HCT116 (cell line): Measurements from ENCODE around the gene MACF1.

ENCODE experiments used
- CEBPB ChIP-seq: IDR thresholded peaks from 2 replicates; pipeline ENCODE4 v1.6.1; 2012; ENCODE audit warnings: low read depth
- ELF1 ChIP-seq: IDR thresholded peaks from 2 replicates; pipeline ENCODE4 v1.6.1; 2012; ENCODE audit warnings: low read depth, borderline replicate concordance
- EZH2 ChIP-seq: fragments of 200-600 bp; sonication (generic); IDR thresholded peaks from 2 replicates; pipeline ENCODE4 v1.6.1; 2017; ENCODE audit warnings: antibody characterized with exemption, mixed run types
- POLR2AphosphoS5 ChIP-seq: IDR thresholded peaks from 2 replicates; pipeline ENCODE4 v1.6.1; 2011; ENCODE audit warnings: mild to moderate bottlenecking, low read depth, low read length, moderate library complexity
- SIN3A ChIP-seq: IDR thresholded peaks from 2 replicates; pipeline ENCODE4 v1.6.1; 2012; ENCODE audit warnings: low read depth
- SP1 ChIP-seq: IDR thresholded peaks from 2 replicates; pipeline ENCODE4 v1.6.1; 2012; ENCODE audit warnings: low read depth
- YY1 ChIP-seq: IDR thresholded peaks from 2 replicates; pipeline ENCODE4 v1.6.1; 2011; ENCODE audit warnings: low read length, low read depth, moderate library complexity, mild to moderate bottlenecking; ENCODE audit not compliant: insufficient replicate concordance; ENCODE audit errors: extremely low read depth
- ZFX ChIP-seq: fragments of 450-650 bp; IDR thresholded peaks from 2 replicates; pipeline ENCODE4 v1.6.1; 2017
- TF ChIP-seq, protein P1 (sequence below), 3 experiments: fragments of 200-600 bp in 1 of 3; sonication (generic) in 1 of 3; IDR thresholded peaks in 2 of 3; conservative IDR thresholded peaks in 1 of 3; 2 replicates each; pipeline ENCODE4 v1.5.1; 2012 to 2017; ENCODE audit warnings: low read depth in 2 of 3, low read length in 2 of 3, antibody characterized with exemption in 1 of 3, borderline replicate concordance in 1 of 3, control low read depth in 1 of 3, mild to moderate bottlenecking in 1 of 3, mixed read lengths in 1 of 3, mixed run types in 1 of 3, moderate library complexity in 1 of 3; ENCODE audit not compliant: insufficient read depth in 1 of 3
- TF ChIP-seq, protein P2 (sequence below): IDR thresholded peaks from 2 replicates; pipeline ENCODE4 v1.6.1; 2012

DNA sequence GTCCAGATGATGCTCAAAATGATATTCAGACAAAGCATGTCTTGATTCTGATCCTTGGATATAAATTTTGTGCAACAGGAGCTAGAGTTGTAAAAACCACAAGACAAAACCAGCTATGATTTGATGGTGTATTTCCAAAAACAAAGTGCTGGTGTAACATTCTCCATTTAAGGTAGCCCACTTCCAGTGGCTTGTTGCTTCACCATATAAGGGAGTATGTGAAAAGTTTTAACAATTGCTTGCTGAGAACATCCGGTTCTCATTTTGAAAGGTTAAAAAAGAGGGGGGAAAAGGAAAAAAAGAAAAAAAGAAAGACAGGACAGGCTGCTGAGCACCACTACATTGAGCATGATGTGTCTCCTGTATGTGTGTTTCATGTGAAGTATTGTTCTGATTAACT lies 123.6 kb downstream of the MACF1 start:
- TF ChIP-seq ELF1 = no peak
- TF ChIP-seq, protein P1, sequence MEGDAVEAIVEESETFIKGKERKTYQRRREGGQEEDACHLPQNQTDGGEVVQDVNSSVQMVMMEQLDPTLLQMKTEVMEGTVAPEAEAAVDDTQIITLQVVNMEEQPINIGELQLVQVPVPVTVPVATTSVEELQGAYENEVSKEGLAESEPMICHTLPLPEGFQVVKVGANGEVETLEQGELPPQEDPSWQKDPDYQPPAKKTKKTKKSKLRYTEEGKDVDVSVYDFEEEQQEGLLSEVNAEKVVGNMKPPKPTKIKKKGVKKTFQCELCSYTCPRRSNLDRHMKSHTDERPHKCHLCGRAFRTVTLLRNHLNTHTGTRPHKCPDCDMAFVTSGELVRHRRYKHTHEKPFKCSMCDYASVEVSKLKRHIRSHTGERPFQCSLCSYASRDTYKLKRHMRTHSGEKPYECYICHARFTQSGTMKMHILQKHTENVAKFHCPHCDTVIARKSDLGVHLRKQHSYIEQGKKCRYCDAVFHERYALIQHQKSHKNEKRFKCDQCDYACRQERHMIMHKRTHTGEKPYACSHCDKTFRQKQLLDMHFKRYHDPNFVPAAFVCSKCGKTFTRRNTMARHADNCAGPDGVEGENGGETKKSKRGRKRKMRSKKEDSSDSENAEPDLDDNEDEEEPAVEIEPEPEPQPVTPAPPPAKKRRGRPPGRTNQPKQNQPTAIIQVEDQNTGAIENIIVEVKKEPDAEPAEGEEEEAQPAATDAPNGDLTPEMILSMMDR (IDR thresholded peaks at IDR 0.05 in 2 of 3, conservative IDR thresholded peaks at IDR 0.05 in 1 of 3; ENCODE audit: borderline replicate concordance in 1 of 3, insufficient read depth in 1 of 3, low read depth in 2 of 3, low read length in 2 of 3) = no peak
- no peak for TF ChIP-seq EZH2
- TF ChIP-seq ZFX = no peak
- TF ChIP-seq SIN3A = no peak
- no peak for TF ChIP-seq YY1
- no peak for TF ChIP-seq POLR2AphosphoS5
- TF ChIP-seq, protein P2, sequence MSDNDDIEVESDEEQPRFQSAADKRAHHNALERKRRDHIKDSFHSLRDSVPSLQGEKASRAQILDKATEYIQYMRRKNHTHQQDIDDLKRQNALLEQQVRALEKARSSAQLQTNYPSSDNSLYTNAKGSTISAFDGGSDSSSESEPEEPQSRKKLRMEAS = no peak
- TF ChIP-seq CEBPB = no peak
- TF ChIP-seq SP1 = no peak
